Bronchus fibroblast of lung (primary cell): Measurements from ENCODE around the gene IFIT3. TPM values are rescaled to one million over a fixed set of nuclear protein-coding genes. Genes with fewer than 3 reads are reported as not detected.

Source experiments
- total RNA-seq: library from RNA; depleted of rRNA; stranded (reverse); fragments of >200 nt; gene quantifications from 2 replicates; pipeline ENCODE4 v1.2.3, GENCODE V29; 2015

IFIT3 gene, protein sequence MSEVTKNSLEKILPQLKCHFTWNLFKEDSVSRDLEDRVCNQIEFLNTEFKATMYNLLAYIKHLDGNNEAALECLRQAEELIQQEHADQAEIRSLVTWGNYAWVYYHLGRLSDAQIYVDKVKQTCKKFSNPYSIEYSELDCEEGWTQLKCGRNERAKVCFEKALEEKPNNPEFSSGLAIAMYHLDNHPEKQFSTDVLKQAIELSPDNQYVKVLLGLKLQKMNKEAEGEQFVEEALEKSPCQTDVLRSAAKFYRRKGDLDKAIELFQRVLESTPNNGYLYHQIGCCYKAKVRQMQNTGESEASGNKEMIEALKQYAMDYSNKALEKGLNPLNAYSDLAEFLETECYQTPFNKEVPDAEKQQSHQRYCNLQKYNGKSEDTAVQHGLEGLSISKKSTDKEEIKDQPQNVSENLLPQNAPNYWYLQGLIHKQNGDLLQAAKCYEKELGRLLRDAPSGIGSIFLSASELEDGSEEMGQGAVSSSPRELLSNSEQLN
- 5.7 and 5.9 TPM in 2 replicates for total RNA-seq

DNA sequence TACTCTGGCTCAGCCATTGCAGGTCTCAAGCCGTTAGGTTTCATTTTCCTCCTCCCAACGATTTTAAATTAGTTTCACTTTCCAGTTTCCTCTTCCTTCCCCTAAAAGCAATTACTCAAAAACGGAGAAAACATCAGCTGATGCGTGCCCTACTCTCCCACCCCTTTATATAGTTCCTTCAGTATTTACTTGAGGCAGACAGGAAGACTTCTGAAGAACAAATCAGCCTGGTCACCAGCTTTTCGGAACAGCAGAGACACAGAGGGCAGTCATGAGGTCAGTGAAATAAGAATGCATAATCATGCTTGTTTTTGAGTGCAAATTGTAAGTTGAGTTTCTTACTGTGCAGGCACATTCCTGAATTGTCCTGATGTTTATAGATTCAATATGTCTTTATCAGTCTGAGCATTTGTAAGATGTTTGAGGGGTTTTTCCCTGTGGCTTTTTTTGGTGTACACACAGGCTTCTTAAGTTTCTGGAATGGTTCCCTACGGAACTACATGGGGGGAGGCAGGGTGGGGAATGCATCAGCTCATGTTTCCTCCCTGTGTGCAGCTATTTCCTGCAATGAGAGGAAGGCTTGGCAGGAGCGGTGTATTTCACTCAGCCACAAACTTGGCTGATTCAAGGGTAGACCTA, at the start of gene IFIT3:
Gene IFIT3, plus strand, starts transcription at position 195 of the 639 bp plus-strand sequence. Its CDS starts 77 bp downstream, at position 272.

DNA sequence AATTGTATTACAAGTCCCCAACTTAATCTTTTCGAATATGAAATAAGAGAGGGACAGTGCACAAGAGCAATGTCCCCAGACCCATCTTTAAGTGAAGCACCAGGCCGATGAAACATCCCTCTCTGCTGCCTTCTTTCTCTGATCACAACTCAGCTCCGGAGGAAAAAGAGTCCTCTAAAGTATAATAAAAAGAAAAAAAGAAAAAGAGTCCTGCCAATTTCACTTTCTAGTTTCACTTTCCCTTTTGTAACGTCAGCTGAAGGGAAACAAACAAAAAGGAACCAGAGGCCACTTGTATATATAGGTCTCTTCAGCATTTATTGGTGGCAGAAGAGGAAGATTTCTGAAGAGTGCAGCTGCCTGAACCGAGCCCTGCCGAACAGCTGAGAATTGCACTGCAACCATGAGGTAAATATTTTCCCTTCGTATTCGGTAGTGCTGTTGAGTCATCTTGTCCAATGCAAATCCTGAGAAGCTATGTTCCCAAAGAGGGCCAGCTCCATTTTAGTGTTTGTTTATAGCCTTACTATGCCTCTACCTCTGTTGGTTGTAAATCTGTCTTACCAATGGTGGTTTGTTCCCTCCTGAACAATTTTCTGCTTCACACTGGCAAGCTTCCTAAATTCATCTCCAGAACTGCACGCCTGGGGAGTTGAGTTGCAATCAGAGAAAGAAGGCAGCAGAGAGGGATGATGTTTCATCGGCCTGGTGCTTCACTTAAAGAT, 25.9 kb upstream of the IFIT3 start, which contains the start of gene IFIT2:
Gene IFIT2, plus strand, starts transcription at position 326 of the 725 bp plus-strand sequence. Its CDS starts 78 bp downstream, at position 404.

DNA sequence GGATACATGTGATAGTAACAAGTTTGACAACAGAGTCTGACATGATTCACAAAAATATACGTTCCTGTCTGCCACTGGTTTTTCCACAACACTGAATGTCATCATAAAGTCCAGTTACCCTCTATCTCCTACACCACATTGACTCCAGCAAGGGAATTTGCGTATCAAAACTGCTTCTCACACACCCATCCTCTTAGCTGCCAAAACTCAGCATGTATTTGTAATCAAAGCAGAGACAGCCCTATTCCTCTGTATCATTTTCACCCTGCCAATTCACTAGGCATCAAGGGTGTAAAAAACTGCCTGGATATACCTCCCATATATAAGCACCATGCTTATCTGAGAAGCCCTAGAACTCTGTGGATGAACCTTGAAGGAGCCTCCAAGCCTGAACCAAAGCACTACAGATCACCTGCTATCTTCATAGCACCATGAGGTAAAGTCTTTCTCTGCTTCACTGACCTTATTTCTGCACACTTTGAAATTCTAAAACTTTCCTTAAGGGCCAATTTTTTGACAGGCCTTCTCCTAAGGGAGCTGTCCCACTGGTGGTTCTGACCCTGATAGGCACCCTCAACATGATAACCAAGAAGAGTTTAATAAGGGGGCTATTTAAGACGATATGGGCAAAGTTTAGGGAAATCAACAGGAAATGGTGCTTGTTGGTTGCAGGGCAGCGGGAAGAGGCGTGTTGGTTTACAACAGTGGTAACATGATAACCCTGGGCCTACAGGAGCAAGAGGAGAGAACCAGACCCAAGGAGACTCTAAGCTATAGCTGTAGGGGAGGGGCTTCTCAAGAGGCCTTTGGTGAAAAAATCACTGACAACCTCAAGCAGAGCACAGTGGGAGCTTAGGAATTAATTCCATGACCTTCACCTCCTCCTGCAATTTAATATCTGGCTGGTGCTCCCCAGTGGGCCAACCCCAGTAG, 50.2 kb downstream of the IFIT3 start, which contains the start of gene IFIT1B:
Gene IFIT1B, plus strand, starts transcription at position 352 of the 933 bp plus-strand sequence. Its CDS starts 80 bp downstream, at position 432.

Other genes starting within 250 kb of the IFIT3 start
- gene CH25H, start 120.7 kb upstream of the IFIT3 start, total RNA-seq = 0.30 and 0.34 TPM in 2 replicates
- 67.2 and 72.8 TPM in 2 replicates for gene LIPA, start 76.2 kb upstream of the IFIT3 start, total RNA-seq
- gene IFIT2, start 26.0 kb upstream of the IFIT3 start, total RNA-seq = 1.8 and 2.0 TPM in 2 replicates
- gene IFIT1B, start 50.1 kb downstream of the IFIT3 start, total RNA-seq = not detected in 2 replicates
- gene IFIT1, start 64.6 kb downstream of the IFIT3 start, total RNA-seq = 12.3 and 13.3 TPM in 2 replicates
- gene IFIT5, start 86.6 kb downstream of the IFIT3 start, total RNA-seq = 12.2 and 13.6 TPM in 2 replicates
- 3.6 and 3.9 TPM in 2 replicates for gene SLC16A12, start 207.6 kb downstream of the IFIT3 start, total RNA-seq